Suprapubic skin (tissue), 3 donors: ENCODE data around the gene MARCOL.

Experiments
- POLR2A ChIP-seq, 2 donors: fragments of 450-650 bp; IDR thresholded peaks; one replicate each; pipeline ENCODE4 v1.6.1; 2017; ENCODE audit warnings: antibody characterized with exemption in 2 of 2, mild to moderate bottlenecking in 2 of 2, moderate library complexity in 2 of 2
- TF ChIP-seq, protein P1 (sequence below), 2 donors: fragments of 200-600 bp in 1 of 2; fragments of 450-650 bp in 1 of 2; sonication (generic) in 1 of 2; IDR thresholded peaks; one replicate each; pipeline ENCODE4 v1.5.1; 2016 to 2019; ENCODE audit warnings: antibody characterized with exemption in 2 of 2, mild to moderate bottlenecking in 1 of 2, moderate library complexity in 1 of 2

DNA sequence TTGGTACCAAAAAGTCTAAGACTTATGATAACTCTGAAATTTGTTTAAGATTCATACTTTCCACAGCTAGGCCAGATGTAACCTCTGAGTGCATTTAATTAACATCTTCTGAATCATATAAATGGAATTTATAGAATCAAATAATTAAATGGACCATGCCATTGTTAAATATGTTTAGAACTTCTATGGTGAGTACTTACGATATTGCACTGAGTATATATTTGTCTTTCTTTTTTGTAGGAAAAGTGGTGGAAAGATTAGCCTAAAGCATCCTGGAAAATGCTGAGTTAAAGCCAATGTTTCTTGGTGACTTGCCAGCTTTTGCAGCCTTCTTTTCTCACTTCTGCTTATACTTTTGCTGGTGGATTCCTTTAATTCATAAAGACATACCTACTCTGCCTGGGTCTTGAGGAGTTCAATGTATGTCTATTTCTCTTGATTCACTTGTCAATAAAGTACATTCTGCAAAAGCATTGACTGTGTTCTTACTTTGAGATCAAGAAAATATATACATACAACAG, 23.6 kb upstream of the MARCOL start:
- TF ChIP-seq, protein P1, sequence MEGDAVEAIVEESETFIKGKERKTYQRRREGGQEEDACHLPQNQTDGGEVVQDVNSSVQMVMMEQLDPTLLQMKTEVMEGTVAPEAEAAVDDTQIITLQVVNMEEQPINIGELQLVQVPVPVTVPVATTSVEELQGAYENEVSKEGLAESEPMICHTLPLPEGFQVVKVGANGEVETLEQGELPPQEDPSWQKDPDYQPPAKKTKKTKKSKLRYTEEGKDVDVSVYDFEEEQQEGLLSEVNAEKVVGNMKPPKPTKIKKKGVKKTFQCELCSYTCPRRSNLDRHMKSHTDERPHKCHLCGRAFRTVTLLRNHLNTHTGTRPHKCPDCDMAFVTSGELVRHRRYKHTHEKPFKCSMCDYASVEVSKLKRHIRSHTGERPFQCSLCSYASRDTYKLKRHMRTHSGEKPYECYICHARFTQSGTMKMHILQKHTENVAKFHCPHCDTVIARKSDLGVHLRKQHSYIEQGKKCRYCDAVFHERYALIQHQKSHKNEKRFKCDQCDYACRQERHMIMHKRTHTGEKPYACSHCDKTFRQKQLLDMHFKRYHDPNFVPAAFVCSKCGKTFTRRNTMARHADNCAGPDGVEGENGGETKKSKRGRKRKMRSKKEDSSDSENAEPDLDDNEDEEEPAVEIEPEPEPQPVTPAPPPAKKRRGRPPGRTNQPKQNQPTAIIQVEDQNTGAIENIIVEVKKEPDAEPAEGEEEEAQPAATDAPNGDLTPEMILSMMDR (IDR thresholded peaks at IDR 0.05), result no peak
- no peak for TF ChIP-seq POLR2A (IDR thresholded peaks at IDR 0.05)
